GM18858 (cell line): ENCODE measurements around the gene CYB561A3.
"Not testable (repeated sequence)": the region's sequence is repeated elsewhere in the genome, so short reads cannot be mapped to it uniquely, and the experiment has no call there.

ENCODE experiments used
- ATAC-seq: cut with Tn5 transposase; IDR thresholded peaks from one replicate; pipeline ENCODE4 v1.9.1; 2021; ENCODE audit not compliant: unreplicated experiment

Gene CYB561A3

GRCh38 chr11:61361741-61362541, at the start of gene CYB561A3, which contains the start of gene TMEM138:
Gene CYB561A3, minus strand, starts transcription at chr11:61361882. Its CDS starts 5,169 bp downstream, at chr11:61356713.
Gene TMEM138, plus strand, starts transcription at chr11:61362374. Its CDS starts 2,017 bp downstream, at chr11:61364391.
- peak; percentile 73 for ATAC-seq

- ATAC-seq: no peak
Measured at GRCh38 chr11:61406991-61407728, 45.5 kb upstream of the CYB561A3 start.

GRCh38 chr11:61406067-61406466, 44.4 kb upstream of the CYB561A3 start:
- no peak for ATAC-seq

GRCh38 chr11:61404641-61405040, 43.0 kb upstream of the CYB561A3 start:
- no peak for ATAC-seq

- no peak for ATAC-seq
Measured at GRCh38 chr11:61404103-61404502, 42.4 kb upstream of the CYB561A3 start.

GRCh38 chr11:61403658-61404057, 42.0 kb upstream of the CYB561A3 start:
- ATAC-seq: no peak

- ATAC-seq: no peak
Measured at GRCh38 chr11:61401573-61401972, 39.9 kb upstream of the CYB561A3 start.

- ATAC-seq: no peak
Measured at GRCh38 chr11:61401173-61401572, 39.5 kb upstream of the CYB561A3 start.

- no peak for ATAC-seq
Measured at GRCh38 chr11:61392981-61393595, 31.4 kb upstream of the CYB561A3 start.

- no peak for ATAC-seq
Measured at GRCh38 chr11:61390161-61390560, 28.5 kb upstream of the CYB561A3 start.

GRCh38 chr11:61384271-61385242, 22.9 kb upstream of the CYB561A3 start:
- no peak for ATAC-seq

- not testable (repeated sequence) for ATAC-seq
Measured at GRCh38 chr11:61383859-61384258, 22.2 kb upstream of the CYB561A3 start.

- no peak for ATAC-seq
Measured at GRCh38 chr11:61380884-61381283, 19.2 kb upstream of the CYB561A3 start.

GRCh38 chr11:61378713-61379313, 17.1 kb upstream of the CYB561A3 start:
- ATAC-seq: no peak

GRCh38 chr11:61377461-61378160, 15.9 kb upstream of the CYB561A3 start:
- ATAC-seq: no peak

- no peak for ATAC-seq
Measured at GRCh38 chr11:61375761-61376108, 14.1 kb upstream of the CYB561A3 start.

- no peak for ATAC-seq
Measured at GRCh38 chr11:61372659-61373420, 11.2 kb upstream of the CYB561A3 start.

- ATAC-seq: no peak
Measured at GRCh38 chr11:61370349-61371005, 8.8 kb upstream of the CYB561A3 start.
